ENCODE data around the gene FAU. TPM values are rescaled to one million over a fixed set of nuclear protein-coding genes. Genes with fewer than 3 reads are reported as not detected.
"Not testable (repeated sequence)": the region's sequence is repeated elsewhere in the genome, so short reads cannot be mapped to it uniquely, and the experiment has no call there.

The FAU gene
- total RNA-seq, 6 experiments from 2014 or later, result 631 to 750 (median 715) TPM

- TF ChIP-seq CTCF (IDR thresholded peaks at IDR 0.05), result no peak
- H3K36me3 Mint-ChIP-seq (ENCODE audit: low read depth), result peaks cover 35% of the 10 kb centered on the region
- H3K9me3 Mint-ChIP-seq, result no peaks in the 10 kb centered on the region
- no peak for DNase-seq
- no peaks in the 10 kb centered on the region; the same call in none of the 2 replicates for H3K27me3 Mint-ChIP-seq (ENCODE audit: insufficient read depth)
- H3K4me3 Mint-ChIP-seq, result peak overlapping the region; percentile 100
- H3K27ac Mint-ChIP-seq, result peak overlapping the region; percentile 97
- peaks cover 37% of the 10 kb centered on the region for H3K4me1 Mint-ChIP-seq (ENCODE audit: low read depth)
Measured at GRCh38 chr11:65120831-65121230, 1.1 kb downstream of the FAU start.

GRCh38 chr11:65119670-65119995, 2.3 kb downstream of the FAU start:
- no peak for DNase-seq
- Mint-ChIP-seq H3K27me3 (ENCODE audit: insufficient read depth) (no peaks in the 10 kb centered on the region; the same call in none of the 2 replicates), H3K4me3 (peak overlapping the region; percentile 22; the same call in 1 of the 2 replicates), H3K9me3 (no peaks in the 10 kb centered on the region), H3K27ac (peak overlapping the region; percentile 38), H3K4me1 (ENCODE audit: low read depth) (peaks cover 32% of the 10 kb centered on the region), H3K36me3 (ENCODE audit: low read depth) (peaks cover 35% of the 10 kb centered on the region)
- no peak for TF ChIP-seq CTCF (IDR thresholded peaks at IDR 0.05)

- not testable (repeated sequence) for DNase-seq; H3K9me3 Mint-ChIP-seq; H3K4me3 Mint-ChIP-seq; H3K27me3 Mint-ChIP-seq (ENCODE audit: insufficient read depth)
- H3K4me1 Mint-ChIP-seq (ENCODE audit: low read depth), result peaks cover 26% of the 10 kb centered on the region
- H3K36me3 Mint-ChIP-seq (ENCODE audit: low read depth), result peaks cover 30% of the 10 kb centered on the region
- peak overlapping the region; percentile 63 for H3K27ac Mint-ChIP-seq
Measured at GRCh38 chr11:65118891-65119669, 2.9 kb downstream of the FAU start.

GRCh38 chr11:65118097-65118837, 3.7 kb downstream of the FAU start:
- H3K4me1 Mint-ChIP-seq (ENCODE audit: low read depth), result peaks cover 29% of the 10 kb centered on the region
- peak; percentile 14 for TF ChIP-seq CTCF (IDR thresholded peaks at IDR 0.05)
- peak overlapping the region; percentile 90 for H3K4me3 Mint-ChIP-seq
- peaks cover 2% of the 10 kb centered on the region; the same call in 1 of the 2 replicates for H3K27me3 Mint-ChIP-seq (ENCODE audit: insufficient read depth)
- H3K36me3 Mint-ChIP-seq (ENCODE audit: low read depth), result peaks cover 29% of the 10 kb centered on the region
- peak overlapping the region; percentile 84 for H3K27ac Mint-ChIP-seq
- no peak for DNase-seq
- no peaks in the 10 kb centered on the region for H3K9me3 Mint-ChIP-seq

GRCh38 chr11:65117206-65118096, 4.5 kb downstream of the FAU start, which contains the start of gene ZNHIT2:
TSS of gene ZNHIT2 (minus strand) at chr11:65117701. CDS start at chr11:65117653, 48 bp downstream.
- TF ChIP-seq CTCF (IDR thresholded peaks at IDR 0.05), result peak; percentile 99
- peaks cover 31% of the 10 kb centered on the region for H3K4me1 Mint-ChIP-seq (ENCODE audit: low read depth)

More at GRCh38 chr11:65117206-65118096, 4.5 kb downstream of the FAU start, which contains the start of gene ZNHIT2:
- Mint-ChIP-seq H3K36me3 (ENCODE audit: low read depth) (peaks cover 29% of the 10 kb centered on the region), H3K4me3 (peak within 1 kb of the TSS; percentile 90), H3K27ac (peak within 1 kb of the TSS; percentile 84), H3K27me3 (ENCODE audit: insufficient read depth) (peaks cover 2% of the 10 kb centered on the region; the same call in 1 of the 2 replicates), H3K9me3 (no peaks in the 10 kb centered on the region)
- peak; percentile 98 for DNase-seq
